H9 (cell line): ENCODE data around the gene WDR20. TPM values are rescaled to one million over a fixed set of nuclear protein-coding genes. Genes with fewer than 3 reads are reported as not detected.

ENCODE experiments used
- DNase-seq: peaks from one replicate; pipeline ENCODE4 v3.0.0-alpha.2; 2017
- H2AFZ ChIP-seq: one replicate; pipeline ENCODE4 v1.6.1; 2013; ENCODE audit warnings: mild to moderate bottlenecking, low read length, control low read depth, moderate library complexity
- H2AK5ac ChIP-seq: 2 replicates; pipeline ENCODE4 v1.6.1; 2013; ENCODE audit warnings: low read length, control low read depth, mixed read lengths; ENCODE audit not compliant: insufficient read length
- H2BK120ac ChIP-seq: one replicate; pipeline ENCODE4 v1.6.1; 2013; ENCODE audit warnings: low read depth, mild to moderate bottlenecking, low read length, control low read depth, inconsistent platforms; ENCODE audit not compliant: poor library complexity, severe bottlenecking
- H2BK12ac ChIP-seq: 2 replicates; pipeline ENCODE4 v1.6.1; 2013; ENCODE audit warnings: low read length, control low read depth, mixed read lengths, low read depth; ENCODE audit not compliant: insufficient read length
- H2BK15ac ChIP-seq: 2 replicates; pipeline ENCODE4 v1.6.1; 2013; ENCODE audit warnings: low read depth, low read length, control low read depth
- H2BK20ac ChIP-seq: one replicate; pipeline ENCODE4 v1.6.1; 2013; ENCODE audit warnings: low read depth, mild to moderate bottlenecking, low read length, control low read depth, inconsistent platforms; ENCODE audit not compliant: poor library complexity, severe bottlenecking
- H2BK5ac ChIP-seq: 2 replicates; pipeline ENCODE4 v1.6.1; 2013; ENCODE audit warnings: low read length, control low read depth, mixed read lengths; ENCODE audit not compliant: insufficient read length
- H3K14ac ChIP-seq: 2 replicates; pipeline ENCODE4 v1.6.1; 2013; ENCODE audit warnings: low read length, control low read depth; ENCODE audit not compliant: insufficient read depth
- H3K18ac ChIP-seq: 2 replicates; pipeline ENCODE4 v1.6.1; 2013; ENCODE audit warnings: low read depth, mild to moderate bottlenecking, mixed read lengths, low read length, control low read depth; ENCODE audit not compliant: insufficient read length
- H3K23ac ChIP-seq: 2 replicates; pipeline ENCODE4 v1.6.1; 2013; ENCODE audit warnings: low read length, control low read depth, mixed read lengths, low read depth; ENCODE audit not compliant: insufficient read length
- H3K23me2 ChIP-seq: 2 replicates; pipeline ENCODE4 v1.6.1; 2013; ENCODE audit warnings: low read depth, mild to moderate bottlenecking, mixed read lengths, low read length, control low read depth; ENCODE audit not compliant: insufficient read length, poor library complexity, severe bottlenecking
- H3K27ac ChIP-seq: 2 replicates; pipeline ENCODE4 v1.5.1; 2013; ENCODE audit warnings: low read length, control low read depth, mixed read lengths, low read depth; ENCODE audit not compliant: insufficient read length
- H3K27me3 ChIP-seq: 2 replicates; pipeline ENCODE4 v1.6.1; 2013; ENCODE audit warnings: low read length, control low read depth, inconsistent platforms; ENCODE audit not compliant: insufficient read depth
- H3K4ac ChIP-seq: 2 replicates; pipeline ENCODE4 v1.6.1; 2013; ENCODE audit warnings: low read depth, mild to moderate bottlenecking, control low read depth, inconsistent platforms, low read length, moderate library complexity
- H3K4me1 ChIP-seq: 2 replicates; pipeline ENCODE4 v1.6.1; 2013; ENCODE audit warnings: low read length, control low read depth, inconsistent platforms; ENCODE audit not compliant: insufficient read depth
- H3K4me2 ChIP-seq: 2 replicates; pipeline ENCODE4 v1.6.1; 2013; ENCODE audit warnings: low read length, control low read depth, mixed read lengths; ENCODE audit not compliant: insufficient read length, insufficient read depth
- H3K56ac ChIP-seq: 2 replicates; pipeline ENCODE4 v1.6.1; 2013; ENCODE audit warnings: low read depth, mild to moderate bottlenecking, mixed read lengths, low read length, control low read depth; ENCODE audit not compliant: insufficient read length
- H3K79me1 ChIP-seq: 2 replicates; pipeline ENCODE4 v1.6.1; 2013; ENCODE audit warnings: low read depth, mild to moderate bottlenecking, moderate library complexity, low read length, control low read depth, inconsistent platforms; ENCODE audit not compliant: insufficient read depth, poor library complexity, severe bottlenecking
- H3K79me2 ChIP-seq: 2 replicates; pipeline ENCODE4 v1.6.1; 2013; ENCODE audit warnings: low read length, control low read depth, inconsistent platforms; ENCODE audit not compliant: insufficient read depth
- H3K9ac ChIP-seq: 2 replicates; pipeline ENCODE4 v1.6.1; 2013; ENCODE audit warnings: low read length, control low read depth, mixed read lengths; ENCODE audit not compliant: insufficient read length; ENCODE audit errors: extremely low read depth
- H3K9me3 ChIP-seq: one replicate; pipeline ENCODE4 v1.6.1; 2013; ENCODE audit warnings: low read depth, low read length, inconsistent platforms; ENCODE audit not compliant: control insufficient read depth
- H3T11ph ChIP-seq: one replicate; pipeline ENCODE4 v1.6.1; 2013; ENCODE audit warnings: mild to moderate bottlenecking, low read length, control low read depth, inconsistent platforms
- H4K20me1 ChIP-seq: one replicate; pipeline ENCODE4 v1.6.1; 2013; ENCODE audit not compliant: control insufficient read depth, insufficient read length, insufficient read depth
- H4K5ac ChIP-seq: 2 replicates; pipeline ENCODE4 v1.6.1; 2013; ENCODE audit warnings: low read depth, mild to moderate bottlenecking, mixed read lengths, low read length, control low read depth; ENCODE audit not compliant: insufficient read length
- H4K8ac ChIP-seq: replicated peaks from 2 replicates; pipeline ENCODE4 v1.6.1; 2013; ENCODE audit warnings: low read length, control low read depth, mixed read lengths, low read depth; ENCODE audit not compliant: insufficient read length
- H4K91ac ChIP-seq: 2 replicates; pipeline ENCODE4 v1.6.1; 2013; ENCODE audit warnings: low read depth, mild to moderate bottlenecking, moderate library complexity, mixed read lengths, low read length, control low read depth; ENCODE audit not compliant: insufficient read length
- H3K27ac Mint-ChIP-seq, 3 experiments: 2 replicates in 2 of 3; 3 replicates in 1 of 3; pipeline ENCODE4 v1.8.0; 2020 to 2021; ENCODE audit warnings: mixed read lengths in 3 of 3, mild to moderate bottlenecking in 1 of 3, moderate library complexity in 1 of 3
- H3K27me3 Mint-ChIP-seq: 2 replicates; pipeline ENCODE4 v1.8.0; 2021; ENCODE audit warnings: low read depth, mild to moderate bottlenecking, moderate library complexity, mixed read lengths
- H3K36me3 Mint-ChIP-seq, 3 experiments: 2 replicates in 2 of 3; 3 replicates in 1 of 3; pipeline ENCODE4 v1.8.0; 2020 to 2021; ENCODE audit warnings: low read depth in 3 of 3, mixed read lengths in 3 of 3; ENCODE audit not compliant: insufficient read depth in 1 of 3
- H3K4me1 Mint-ChIP-seq, 2 experiments: 2 replicates each; pipeline ENCODE4 v1.8.0; 2020; ENCODE audit warnings: mixed read lengths in 2 of 2
- H3K4me3 Mint-ChIP-seq, 2 experiments: 2 replicates in 1 of 2; 3 replicates in 1 of 2; pipeline ENCODE4 v1.8.0; 2020 to 2021; ENCODE audit warnings: mild to moderate bottlenecking in 2 of 2, mixed read lengths in 2 of 2, moderate library complexity in 1 of 2
- H3K9me3 Mint-ChIP-seq, 2 experiments: 2 replicates in 1 of 2; 3 replicates in 1 of 2; pipeline ENCODE4 v1.8.0; 2020; ENCODE audit warnings: mild to moderate bottlenecking in 2 of 2, mixed read lengths in 2 of 2, moderate library complexity in 1 of 2
- CTCF ChIP-seq: fragments of 200-600 bp; sonication (generic); conservative IDR thresholded peaks from 3 replicates; pipeline ENCODE4 v1.8.0; 2021; ENCODE audit warnings: antibody characterized with exemption, mild to moderate bottlenecking
- WGBS: extraction: QIAGEN DNeasy Blood & Tissue Kit; methylation state at CpG from one replicate; pipeline ENCODE4 v1.1.7; 2013; ENCODE audit warnings: missing lambda C conversion rate, low lambda C conversion rate, mixed read lengths; ENCODE audit not compliant: insufficient read length; ENCODE audit errors: extremely low coverage; 5-methylcytosine and 5-hydroxymethylcytosine counted together
- total RNA-seq: library from RNA; stranded (reverse); gene quantifications from 2 replicates; pipeline ENCODE4 v1.2.1, GENCODE V29; 2021

Gene WDR20
- total RNA-seq, 1 experiment from 2014 or later = 31.6 TPM

DNA sequence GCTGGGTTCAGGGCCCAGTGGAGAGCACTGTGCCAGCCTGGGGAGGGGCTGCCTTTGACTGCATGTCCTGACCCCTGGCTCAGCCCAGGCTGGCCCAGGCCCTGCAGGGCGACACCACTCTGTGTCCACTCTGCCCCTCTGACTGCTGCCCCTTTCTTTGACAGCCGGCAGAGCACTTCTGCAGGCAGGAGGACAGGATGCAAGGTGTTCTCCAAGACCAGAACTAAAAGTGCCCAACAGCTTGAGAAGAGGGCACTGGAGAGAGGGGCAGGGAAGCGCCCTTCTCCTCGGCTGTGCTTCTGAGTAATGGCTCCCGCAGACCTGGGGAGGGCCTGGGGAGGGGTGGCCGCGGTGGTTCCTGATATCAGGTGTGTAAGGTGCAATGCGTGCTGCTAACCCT is 72.7 kb downstream of the WDR20 start:
- H3K4me1 Mint-ChIP-seq = peaks cover 9 to 34% of the 10 kb centered on the region in 2 experiments
- Histone ChIP-seq H2BK15ac (no peak overlapping the region), H3K27me3 (no peaks in the 10 kb centered on the region), H2AK5ac (no peak overlapping the region), H3K9me3 (no peaks in the 10 kb centered on the region), H3K4me2 (no peak overlapping the region), H4K8ac (no peak overlapping the region), H3K18ac (no peak overlapping the region), H3K56ac (no peak overlapping the region), H3K79me1 (no peaks in the 10 kb centered on the region), H3K27ac (no peak overlapping the region), H3K79me2 (no peaks in the 10 kb centered on the region), H3K4me1 (no peaks in the 10 kb centered on the region), H3K23me2 (no peaks in the 10 kb centered on the region), H2BK12ac (no peak overlapping the region), H2AFZ (no peak overlapping the region), H4K5ac (no peak overlapping the region), H3T11ph (no peak overlapping the region), H4K20me1 (no peaks in the 10 kb centered on the region), H4K91ac (no peak overlapping the region), H2BK5ac (no peak overlapping the region), H3K9ac (no peak overlapping the region), H2BK120ac (no peak overlapping the region), H3K23ac (no peak overlapping the region), H3K14ac (no peak overlapping the region), H3K4ac (no peak overlapping the region), H2BK20ac (no peak overlapping the region)
- whole genome bisulfite sequencing = no CpG with 5 or more reads among the region's 8 CpGs
- peak overlapping the region in 1 of 3 experiments; percentile 61; a peak in 1 of 7 replicates for H3K27ac Mint-ChIP-seq
- no peak for TF ChIP-seq CTCF
- no peaks in the 10 kb centered on the region for H3K27me3 Mint-ChIP-seq
- peaks cover 4 to 13% (median 13%) of the 10 kb centered on the region in 3 experiments; a peak in 5 of 7 replicates for H3K36me3 Mint-ChIP-seq
- H3K4me3 Mint-ChIP-seq = no peak overlapping the region
- no peaks in the 10 kb centered on the region for H3K9me3 Mint-ChIP-seq
- no peak for DNase-seq
